LNCaP clone FGC (cell line): Measurements from ENCODE around the gene REEP3.

Experiments used
- DNase-seq: peaks from one replicate; pipeline ENCODE4 v3.0.0-alpha.2; 2011; ENCODE audit warnings: low read depth
- H3K4me3 ChIP-seq: 2 replicates; pipeline ENCODE4 v1.5.1; 2011; ENCODE audit warnings: mild to moderate bottlenecking, low read depth, low read length, control low read depth
- TF ChIP-seq, protein P1 (sequence below): IDR thresholded peaks from 2 replicates; pipeline ENCODE4 v1.5.1; 2012; ENCODE audit warnings: mild to moderate bottlenecking; ENCODE audit not compliant: control insufficient read depth, insufficient read depth; ENCODE audit errors: extremely low read depth

The REEP3 gene

DNA sequence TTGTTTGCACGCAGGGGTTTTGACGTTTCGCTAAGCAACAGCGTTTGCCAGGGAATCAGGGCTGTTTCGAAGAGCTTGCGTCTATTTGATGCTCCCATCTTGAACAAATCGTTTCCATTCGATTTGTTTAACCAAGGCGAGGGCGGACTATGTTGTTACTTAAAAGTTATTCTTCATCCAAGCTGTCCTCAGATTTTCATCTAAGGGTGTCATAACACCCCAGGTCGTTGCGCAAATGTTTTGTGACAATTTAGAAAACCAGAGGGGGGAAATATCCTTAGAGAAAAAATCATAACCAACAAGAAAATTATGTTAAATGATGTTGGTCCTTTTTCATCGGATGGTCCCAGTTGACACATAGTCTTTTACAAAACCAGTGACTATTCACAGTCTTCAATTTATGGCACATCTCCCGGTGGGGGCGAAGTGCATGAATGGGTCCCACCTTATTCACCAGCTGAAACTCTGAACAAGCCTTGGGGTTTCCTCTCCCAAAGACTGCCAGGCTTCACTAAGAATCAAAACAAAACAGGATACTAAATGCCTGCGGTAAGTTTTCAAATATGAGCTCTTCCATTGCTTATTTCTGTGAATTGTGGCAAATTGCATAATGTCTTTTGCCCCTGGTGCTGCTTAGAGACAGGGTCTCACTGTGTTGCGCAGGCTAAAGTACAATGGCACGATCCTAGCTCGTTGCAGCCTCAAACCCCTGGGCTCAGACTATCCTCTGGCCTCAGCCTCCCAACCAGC is 109.9 kb downstream of the REEP3 start:
- TF ChIP-seq, protein P1, sequence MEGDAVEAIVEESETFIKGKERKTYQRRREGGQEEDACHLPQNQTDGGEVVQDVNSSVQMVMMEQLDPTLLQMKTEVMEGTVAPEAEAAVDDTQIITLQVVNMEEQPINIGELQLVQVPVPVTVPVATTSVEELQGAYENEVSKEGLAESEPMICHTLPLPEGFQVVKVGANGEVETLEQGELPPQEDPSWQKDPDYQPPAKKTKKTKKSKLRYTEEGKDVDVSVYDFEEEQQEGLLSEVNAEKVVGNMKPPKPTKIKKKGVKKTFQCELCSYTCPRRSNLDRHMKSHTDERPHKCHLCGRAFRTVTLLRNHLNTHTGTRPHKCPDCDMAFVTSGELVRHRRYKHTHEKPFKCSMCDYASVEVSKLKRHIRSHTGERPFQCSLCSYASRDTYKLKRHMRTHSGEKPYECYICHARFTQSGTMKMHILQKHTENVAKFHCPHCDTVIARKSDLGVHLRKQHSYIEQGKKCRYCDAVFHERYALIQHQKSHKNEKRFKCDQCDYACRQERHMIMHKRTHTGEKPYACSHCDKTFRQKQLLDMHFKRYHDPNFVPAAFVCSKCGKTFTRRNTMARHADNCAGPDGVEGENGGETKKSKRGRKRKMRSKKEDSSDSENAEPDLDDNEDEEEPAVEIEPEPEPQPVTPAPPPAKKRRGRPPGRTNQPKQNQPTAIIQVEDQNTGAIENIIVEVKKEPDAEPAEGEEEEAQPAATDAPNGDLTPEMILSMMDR, result no peak
- no peak for DNase-seq
- H3K4me3 ChIP-seq, result peak overlapping the region; percentile 49

GRCh38 chr10:63631991-63632390 is 110.8 kb downstream of the REEP3 start:
- no peak for DNase-seq
- H3K4me3 ChIP-seq, result no peak overlapping the region
- TF ChIP-seq, protein P1, result no peak

DNA sequence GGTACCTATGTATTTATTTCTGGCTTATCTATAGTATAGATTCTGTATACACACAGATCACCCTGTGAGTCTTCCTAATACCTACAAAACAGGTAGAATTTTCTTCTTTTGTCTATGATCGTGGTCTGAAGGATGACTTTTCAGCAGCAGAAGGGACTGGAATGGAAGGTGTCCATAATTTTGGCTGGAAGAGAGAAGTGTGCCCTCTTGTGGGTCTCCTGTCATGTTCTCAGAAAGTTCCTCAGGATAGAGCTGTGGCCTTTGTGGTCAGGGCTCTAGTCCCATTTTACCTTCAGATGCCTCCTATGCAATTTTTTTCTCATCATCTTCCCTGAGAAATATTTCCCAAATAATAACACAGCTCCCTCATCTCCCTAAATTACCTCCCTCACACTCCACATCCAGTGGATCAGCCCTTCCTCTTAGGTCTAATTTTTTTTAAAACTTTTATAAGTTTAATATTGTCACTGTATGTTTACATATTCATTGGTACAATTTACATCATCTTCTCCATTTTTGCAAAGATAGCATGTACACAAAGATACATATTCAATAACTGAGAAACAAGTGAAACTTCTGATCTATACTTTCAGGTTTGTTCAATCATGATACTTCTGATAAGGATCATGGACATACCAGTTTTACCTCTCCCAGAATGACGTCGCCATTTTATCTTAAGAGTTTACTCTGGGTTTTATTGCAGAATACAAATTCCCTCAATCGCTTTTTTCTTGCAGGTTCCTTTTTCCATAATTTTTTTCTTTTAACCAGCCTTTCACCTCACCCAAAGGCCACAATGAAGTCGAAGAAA is 112.7 kb downstream of the REEP3 start:
- no peak overlapping the region for H3K4me3 ChIP-seq
- DNase-seq, result peak; percentile 80
- TF ChIP-seq, protein P1, result peak; percentile 69

- TF ChIP-seq, protein P1, result no peak
- no peak for DNase-seq
- H3K4me3 ChIP-seq, result no peak overlapping the region
Observed at GRCh38 chr10:63634488-63635065, 113.4 kb downstream of the REEP3 start.

DNA sequence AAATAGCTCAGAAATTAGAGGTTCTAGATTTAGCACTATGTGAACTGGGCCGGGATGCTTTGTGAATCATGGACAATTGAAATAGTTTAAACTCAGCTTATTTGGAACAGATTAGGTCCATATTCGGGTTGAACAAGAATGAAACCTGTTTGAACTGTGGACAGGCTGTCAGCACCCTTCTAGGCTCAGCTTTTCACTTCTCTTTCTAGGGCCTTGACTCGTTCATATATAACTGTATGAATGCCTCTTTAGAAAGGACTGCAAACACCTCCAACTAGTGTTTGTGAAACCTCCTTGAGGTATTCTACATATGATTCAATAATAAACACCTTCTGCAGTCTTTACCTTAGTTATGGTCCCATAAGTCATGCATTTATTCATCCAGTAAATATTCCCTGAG is 115.6 kb downstream of the REEP3 start:
- H3K4me3 ChIP-seq, result no peak overlapping the region
- no peak for DNase-seq
- TF ChIP-seq, protein P1, result no peak

- DNase-seq, result no peak
- H3K4me3 ChIP-seq, result no peak overlapping the region
- TF ChIP-seq, protein P1, result no peak
Observed at GRCh38 chr10:63637901-63638327, 116.7 kb downstream of the REEP3 start.
